NCI-H82 (cell line): Measurements from ENCODE around the gene ATRX.
"Not testable (repeated sequence)": the region's sequence is repeated elsewhere in the genome, so short reads cannot be mapped to it uniquely, and the experiment has no call there.

Experiments used
- DNase-seq: peaks from one replicate; lab custom pipeline; 2025; lab: John Stamatoyannopoulos, UW

ATRX gene

DNA sequence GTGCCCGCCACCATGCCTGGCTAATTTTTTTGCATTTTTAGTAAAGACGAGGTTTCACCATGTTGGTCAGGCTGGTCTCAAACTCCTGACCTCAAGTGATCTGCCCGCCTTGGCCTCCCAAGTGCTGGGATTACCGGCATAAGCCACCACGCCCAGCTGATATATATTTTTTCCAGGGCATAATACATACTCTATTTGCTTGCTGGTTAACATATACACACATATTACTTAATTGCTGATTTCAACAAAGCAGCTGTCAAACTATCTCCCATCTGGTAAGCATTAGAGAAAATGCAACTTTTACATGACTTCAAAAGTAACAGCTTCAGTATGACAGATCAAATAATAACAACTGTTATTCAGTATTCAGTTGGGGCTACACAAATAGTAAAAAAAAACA is 164.6 kb downstream of the ATRX start:
- not testable (repeated sequence) for DNase-seq

DNA sequence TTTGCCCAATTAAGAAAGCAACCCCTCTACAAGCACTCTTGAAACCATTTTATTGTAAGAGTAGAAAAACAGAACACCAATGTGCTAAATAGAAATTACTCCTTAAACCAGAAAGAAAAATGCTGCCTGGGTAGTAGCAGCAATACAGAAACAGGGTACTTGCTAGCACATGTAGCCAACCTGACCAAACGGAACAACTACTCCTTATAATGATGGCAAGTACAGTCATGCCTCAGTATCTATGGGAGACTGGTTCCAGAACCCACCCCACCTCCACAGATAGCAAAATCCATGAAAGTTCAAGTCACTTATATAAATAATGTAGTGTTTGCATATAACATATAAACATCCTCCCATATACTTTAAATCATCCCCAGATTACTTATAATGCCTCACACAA is 168.8 kb downstream of the ATRX start:
- DNase-seq, result no peak

DNA sequence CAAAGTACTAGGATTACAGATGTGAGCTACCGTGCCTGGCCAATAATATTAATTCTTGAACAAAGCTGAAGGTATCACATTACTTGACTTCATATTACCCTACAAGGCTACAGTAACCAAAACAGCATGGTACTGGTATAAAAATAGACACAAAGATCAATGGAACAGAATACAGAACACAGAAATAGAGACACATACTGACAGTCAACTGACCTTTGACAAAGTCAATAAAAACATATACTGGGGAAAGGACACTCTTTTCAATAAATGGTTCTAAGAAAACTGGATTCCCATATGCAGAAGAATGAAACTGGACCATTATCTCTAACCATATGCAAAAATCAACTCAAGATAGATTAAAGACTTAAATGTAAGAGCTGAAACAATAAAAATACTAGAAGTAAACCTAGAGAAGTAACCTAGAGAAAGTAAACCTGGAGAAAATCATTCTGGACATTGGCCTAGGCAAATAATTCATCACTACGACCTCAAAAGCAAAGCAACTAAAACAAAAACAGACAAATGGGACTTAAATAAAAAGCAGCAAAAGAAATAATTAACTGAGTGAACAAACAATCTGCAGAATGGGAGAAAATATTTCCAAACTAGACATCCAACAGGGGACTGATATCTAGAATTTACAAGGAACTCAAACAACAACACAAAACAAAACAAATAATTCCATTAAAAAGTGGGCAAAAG is 182.2 kb downstream of the ATRX start:
- DNase-seq, result no peak

DNA sequence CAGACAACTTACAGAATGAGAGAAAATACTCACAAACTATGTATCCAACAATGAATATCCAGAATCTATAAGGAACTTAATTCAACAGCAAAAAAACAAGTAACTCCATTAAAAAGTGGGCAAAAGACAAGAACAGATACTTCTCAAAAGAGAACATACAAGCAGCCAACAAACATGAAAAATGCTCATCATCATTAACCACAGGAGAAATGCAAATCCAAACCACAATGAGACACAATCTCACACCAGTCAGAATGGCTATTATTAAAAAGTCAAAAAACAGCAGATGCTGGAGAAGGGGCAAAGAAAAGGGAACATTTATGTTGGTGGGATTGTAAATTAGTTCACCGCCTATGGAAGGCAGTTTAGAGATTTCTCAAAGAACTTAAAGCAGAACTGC is 188.5 kb downstream of the ATRX start:
- no peak for DNase-seq

DNA sequence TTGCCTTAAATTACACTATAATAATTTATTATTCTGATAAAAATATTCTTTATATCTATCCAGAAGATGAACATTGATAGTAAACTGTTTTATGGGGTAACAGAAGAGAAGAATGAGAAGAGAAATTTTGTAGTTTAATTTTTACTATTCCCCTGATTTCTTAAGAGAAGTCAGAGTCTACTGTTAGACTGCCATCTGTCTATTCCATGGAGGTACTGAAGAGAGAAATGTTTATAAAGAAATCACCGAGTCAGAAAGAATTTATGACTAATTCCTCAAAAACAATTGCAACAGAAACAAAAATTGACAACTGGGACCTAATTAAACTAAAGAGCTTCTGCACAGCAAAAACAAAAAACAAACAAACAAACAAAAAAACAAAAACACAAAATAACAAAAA is 188.9 kb downstream of the ATRX start:
- DNase-seq, result no peak

DNA sequence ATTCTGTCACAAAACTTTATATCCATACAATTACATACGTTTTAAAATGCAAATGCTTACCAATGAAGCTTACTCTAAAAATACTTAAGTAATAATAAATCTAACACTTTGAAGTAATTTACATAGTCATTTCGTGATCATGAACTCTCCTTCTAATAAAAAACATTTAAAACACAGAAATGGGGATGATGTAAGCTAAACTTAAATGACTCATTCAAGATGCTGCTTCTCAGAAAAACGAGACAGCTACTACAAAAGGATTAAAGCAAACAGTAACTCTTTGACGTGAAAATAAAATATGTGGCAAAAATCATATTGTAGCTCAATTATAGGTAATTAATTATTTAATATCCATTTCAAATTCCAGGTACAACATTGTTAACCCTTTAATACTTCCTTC is 190.2 kb downstream of the ATRX start:
- no peak for DNase-seq

DNA sequence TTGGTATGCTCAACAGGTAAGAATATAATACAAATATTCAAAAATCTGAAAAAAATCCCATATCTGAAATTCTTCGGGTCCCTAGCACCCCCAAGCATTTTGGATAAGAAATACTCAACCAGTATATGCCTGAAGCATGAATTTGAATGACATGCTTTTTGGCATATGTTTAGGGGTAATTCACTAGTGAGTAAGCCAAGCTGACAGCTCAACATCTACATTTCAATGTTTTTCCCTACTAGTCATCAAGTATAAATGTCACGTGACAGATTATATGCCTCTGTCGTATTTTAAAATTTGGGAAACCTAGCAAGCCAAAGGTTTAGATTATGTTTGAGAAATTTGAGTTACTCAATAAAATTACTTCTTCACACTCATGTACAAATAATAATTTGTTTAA is 213.7 kb downstream of the ATRX start:
- DNase-seq, result no peak

DNA sequence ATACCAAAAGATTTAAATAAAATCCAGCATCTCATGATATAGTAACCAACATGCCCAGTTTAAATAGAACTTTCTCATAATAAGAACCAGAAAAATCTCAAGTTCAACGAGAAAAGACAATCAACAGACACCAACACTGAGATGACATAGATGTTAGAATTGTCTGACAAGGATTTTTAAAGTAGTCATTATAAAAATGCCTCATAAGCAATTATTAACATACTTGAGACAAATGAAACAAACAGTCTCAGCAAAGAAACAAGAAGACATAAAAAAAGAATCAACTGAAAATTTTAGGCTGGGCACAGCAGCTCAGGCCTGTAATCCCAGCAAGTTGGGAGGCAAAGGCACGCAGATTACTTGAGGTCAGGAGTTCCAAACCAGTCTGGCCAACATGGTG is 220.7 kb downstream of the ATRX start:
- no peak for DNase-seq

DNA sequence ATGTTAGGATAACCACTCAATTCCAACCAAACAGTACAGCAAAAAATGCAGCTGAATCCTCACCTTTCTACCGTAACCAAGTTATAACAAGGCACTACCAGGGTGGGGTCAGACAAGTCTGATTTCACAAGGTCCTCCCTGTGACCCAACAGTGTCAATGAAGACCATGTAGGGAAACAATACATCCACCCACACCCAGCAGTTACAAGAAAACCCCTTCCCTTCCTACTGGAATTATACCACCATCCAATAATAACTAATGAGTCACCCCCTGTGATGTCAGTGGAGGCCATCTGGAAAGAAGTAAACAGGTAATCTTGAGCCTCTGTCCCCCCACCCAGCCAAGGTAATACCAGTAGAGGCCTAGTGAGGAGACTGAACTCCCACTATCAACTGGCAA is 221.2 kb downstream of the ATRX start:
- DNase-seq, result peak; percentile 11

DNA sequence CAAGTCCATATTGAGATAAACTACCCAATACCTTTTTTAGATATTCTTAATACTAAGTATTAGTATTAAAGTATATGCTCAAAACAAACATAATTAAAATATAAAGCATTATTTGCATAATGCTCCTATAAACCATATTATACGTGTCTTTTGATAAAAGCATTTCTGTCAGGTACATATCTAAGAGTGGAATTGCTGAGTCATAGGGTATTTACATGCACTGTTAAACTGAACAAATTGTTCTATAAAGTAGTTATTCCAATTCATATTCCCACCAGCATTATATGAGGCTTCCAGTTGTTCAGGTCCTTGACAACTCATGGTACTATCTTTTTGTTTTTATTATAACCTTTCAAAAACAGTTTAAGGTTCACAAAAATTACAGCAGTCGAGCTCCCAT is 224.6 kb downstream of the ATRX start:
- no peak for DNase-seq

DNA sequence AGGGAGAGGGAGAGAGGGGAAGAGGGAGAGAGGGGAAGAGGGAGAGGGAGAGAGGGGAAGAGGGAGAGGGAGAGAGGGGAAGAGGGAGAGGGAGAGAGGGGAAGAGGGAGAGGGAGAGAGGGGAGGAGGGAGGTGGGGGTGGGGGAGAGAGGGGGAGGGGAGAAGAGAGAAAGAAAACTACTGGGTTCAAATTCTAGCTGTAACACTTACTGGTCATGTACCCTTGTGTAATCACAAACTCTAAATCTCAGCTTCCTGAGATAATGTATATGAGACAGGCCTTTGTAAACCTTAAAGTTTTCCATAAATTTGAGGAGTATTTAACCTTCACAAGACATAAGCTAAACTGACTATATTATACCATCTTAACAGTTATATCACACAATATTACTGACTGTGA is 229.7 kb downstream of the ATRX start:
- no peak for DNase-seq

DNA sequence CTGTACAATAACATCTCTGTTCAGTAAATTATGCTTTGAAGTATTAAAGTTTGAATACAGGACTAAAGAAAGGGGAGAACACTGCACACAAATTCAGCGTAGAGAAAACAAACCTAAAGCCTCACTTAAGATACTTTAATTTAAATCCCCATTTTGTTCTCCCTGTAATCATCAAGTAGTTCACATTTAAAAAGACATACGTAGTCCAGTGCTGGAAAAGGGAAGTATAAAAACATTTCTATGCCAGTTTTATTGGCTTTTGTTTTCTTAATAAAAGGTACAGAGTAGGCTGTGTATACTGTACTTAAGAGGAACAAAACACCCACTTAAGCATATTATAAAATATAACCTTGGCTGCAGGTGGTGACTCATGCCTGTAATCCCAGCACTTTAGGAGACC is 237.3 kb downstream of the ATRX start:
- no peak for DNase-seq

DNA sequence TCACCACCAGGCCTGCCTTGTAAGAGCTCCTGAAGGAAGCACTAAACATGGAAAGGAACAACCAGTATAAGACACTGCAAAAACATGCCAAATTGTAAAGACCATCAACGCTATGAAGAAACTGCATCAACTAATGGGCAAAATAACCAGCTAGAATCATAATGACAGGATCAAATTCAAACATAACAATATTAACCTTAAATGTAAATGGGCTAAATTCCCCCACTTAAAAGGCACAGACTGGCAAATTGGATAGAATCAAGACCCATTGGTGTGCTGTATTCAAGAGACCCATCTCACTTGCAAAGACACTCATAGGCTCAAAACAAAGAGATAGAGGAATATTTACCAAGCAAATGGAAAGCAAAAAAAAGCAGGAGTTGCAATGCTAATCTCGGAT is 246.2 kb downstream of the ATRX start:
- DNase-seq, result not testable (repeated sequence)

DNA sequence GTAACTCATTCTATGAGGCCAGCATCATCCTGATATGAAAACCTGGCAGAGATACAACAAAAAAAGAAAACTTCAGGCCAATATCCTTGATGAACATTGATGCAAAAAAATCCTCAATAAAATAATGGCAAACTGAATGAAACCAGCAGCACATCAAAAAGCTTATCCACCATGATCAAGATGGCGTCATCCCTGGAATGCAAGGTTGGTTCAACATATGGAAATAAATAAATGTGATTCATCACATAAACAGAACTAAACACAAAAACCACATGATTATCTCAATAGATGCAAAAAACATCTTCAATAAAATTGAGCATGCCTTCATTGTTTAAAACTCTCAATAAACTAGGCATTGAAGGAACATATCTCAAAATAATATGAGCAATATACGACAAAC is 254.8 kb downstream of the ATRX start:
- DNase-seq, result not testable (repeated sequence)

DNA sequence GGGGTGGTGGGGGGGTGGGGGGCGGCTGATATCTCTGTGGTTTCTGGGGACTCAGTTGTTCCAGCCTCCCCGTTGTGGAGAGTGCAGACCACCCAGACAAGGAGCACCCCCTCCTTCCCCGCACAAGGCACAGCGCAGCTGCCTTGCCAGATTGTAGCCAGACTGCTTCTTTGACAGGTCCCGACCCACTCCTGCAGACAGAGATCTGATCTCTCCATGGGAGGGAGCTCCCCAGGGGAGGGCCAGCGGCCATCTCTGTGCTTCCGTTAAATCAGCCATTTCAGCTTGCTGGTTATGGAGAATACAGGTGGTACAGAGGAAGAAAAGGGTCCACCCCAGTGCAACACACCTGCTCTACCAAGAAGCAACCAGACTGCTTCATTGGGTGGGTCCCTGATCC is 258.0 kb downstream of the ATRX start:
- DNase-seq, result no peak

DNA sequence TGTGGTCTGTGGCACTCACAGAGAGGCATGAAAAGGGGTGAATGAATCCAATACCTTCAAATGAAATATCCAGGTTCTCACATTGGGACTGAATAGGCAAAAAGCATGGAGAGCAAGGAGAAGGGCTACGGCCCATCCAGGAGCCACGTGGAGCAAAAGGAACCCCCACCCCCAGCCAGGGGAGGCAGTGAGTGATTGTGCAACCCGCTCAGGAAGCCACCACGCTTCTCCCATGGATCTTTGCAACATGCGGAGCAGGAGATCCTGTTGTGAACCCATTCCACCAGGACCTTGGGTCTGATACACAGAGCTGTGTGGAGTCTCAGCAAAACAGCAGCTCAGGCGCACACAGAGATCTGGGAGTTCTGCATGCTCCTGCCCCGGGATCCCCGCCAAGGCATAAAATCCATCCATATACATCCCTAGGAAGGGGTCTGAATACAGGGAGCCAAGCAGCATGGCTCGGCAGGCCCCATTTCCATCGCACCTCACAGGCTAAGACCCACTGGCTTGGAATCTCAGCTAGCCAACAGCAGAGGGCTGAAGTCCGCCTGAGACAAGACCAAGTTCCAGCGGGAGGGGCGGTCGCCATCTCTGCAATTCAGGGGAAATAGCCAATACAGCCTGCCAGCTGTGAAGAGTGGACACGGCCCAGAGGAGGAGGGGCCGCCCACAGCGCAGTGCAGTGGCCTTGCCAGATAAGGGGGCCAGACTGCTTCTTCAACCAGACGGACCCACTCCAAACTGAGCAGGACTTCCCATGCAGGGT is 258.6 kb downstream of the ATRX start:
- no peak for DNase-seq

DNA sequence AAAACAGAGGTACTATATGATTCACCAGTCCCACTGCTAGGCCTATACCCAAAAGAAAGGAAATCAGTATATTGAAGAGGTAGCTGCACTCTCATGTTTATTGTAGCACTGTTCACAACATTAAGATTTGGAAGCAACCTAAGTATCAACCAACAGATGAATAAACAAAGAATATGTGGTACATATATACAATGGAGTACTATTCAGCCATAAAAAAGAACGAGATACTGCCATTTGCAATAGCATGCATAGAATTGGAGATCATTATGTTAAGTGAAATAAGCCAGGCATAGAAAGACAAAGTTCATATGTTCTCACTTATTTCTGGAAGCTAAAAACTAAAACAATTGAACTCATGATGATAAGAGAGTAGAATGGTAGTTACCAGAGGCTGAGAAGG is 266.3 kb downstream of the ATRX start:
- DNase-seq, result no peak

DNA sequence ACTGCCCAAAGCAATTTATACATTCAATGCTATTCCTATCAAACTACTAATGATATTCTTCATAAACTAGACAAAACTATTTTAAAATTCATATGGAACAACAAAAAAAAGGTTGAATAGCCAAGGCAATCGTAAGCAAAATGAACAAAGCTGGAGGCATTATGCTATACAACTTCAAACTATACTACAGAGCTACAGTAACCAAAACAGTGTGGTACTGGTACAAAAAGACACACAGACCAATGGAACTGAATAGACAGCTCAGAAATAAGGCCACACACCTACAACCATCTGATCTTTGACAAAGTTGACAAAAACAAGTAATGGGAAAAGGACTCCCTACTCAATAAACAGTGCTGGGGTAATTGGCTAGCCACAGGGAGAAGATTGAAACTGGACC is 271.8 kb downstream of the ATRX start:
- no peak for DNase-seq

DNA sequence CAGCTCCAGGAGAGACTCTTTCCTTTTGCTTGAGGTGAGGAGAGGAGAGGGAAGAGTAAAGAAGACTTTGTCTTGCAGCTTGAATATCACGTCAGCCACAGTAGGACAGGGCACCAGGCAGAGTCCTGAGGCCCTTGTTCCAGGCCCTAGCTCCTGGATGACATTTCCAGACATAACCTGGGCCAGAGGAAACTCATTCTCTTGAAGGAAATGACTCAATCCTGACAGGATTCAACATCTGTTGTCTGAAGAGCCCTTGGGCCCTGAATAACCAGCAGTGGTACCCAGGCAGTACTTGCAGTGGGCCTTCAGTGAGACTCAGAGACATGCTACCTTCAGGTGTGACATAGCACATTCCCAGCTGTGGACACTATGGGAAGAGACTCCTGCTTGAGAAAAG is 276.0 kb downstream of the ATRX start:
- no peak for DNase-seq

DNA sequence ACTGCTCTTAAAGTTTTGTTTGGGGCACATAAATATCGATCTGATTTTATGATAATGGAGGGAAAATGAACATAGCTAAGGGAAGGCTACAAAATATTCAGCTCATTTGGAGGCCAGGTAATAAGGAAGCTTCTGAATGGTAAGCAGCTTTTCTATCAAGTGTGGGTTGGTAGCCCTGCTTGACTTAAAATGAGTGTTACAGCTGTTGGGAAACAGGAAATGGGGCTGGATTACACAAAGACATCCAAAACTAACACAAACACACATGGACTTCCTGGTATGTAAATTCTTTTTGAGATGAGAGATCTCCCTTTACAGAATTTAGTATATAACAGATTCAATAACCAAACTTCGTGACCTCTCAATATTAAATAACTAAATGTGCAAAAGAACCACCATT is 280.8 kb downstream of the ATRX start:
- DNase-seq, result no peak

DNA sequence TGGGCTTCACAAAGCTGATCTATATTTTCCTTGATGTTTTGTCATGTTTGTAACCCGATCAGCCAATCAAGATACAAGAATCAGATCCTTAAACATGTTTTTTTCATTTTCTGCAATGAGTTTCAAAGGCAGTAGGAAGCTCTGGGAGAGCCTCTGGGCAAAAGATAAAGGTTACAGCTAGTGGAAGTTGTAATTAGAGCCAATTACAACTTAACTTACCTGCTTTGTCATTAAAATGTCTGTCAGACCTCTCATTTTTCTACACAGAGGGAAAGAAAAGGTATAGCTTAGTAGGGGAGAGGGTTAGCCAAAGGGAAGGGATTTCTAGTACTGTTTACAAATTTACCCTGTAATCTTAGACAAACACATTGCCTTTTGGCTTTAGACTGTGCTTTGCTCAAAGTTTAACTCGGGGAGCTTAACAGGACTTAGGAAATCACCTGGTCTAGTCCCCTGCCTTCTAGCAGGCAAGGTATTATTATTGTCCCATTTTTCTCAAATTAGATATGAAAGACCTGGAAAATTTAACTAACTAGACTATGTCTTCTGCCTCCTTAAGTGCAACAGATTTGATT is 283.0 kb downstream of the ATRX start:
- peak; percentile 41 for DNase-seq

DNA sequence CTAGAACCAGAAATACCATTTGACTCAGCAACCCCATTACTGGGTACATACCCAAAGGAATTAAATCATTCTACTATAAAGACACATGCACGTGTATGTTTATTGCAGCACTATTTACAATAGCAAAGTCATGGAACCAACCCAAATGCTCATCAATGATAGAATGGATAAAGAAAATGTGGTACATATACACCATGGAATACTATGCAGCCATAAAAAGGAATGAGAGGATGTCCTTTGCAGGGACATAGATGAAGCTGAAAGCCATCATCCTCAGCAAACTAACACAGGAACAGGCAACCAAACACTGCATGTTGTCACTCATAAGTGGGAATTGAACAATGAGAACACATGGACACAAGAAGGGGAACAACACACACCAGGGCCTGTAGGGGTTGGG is 285.9 kb downstream of the ATRX start:
- DNase-seq, result not testable (repeated sequence)
